HUES64 (cell line): Measurements from ENCODE around the gene U2SURP.
A peak's percentile ranks its signal among the peaks of the same experiment; 100 is the strongest.
"Not testable (repeated sequence)": the region's sequence is repeated elsewhere in the genome, so short reads cannot be mapped to it uniquely, and the experiment has no call there.

Experiments
- H3K27ac ChIP-seq: 2 replicates; pipeline ENCODE4 v1.7.0; 2013; ENCODE audit warnings: low read depth, low read length, inconsistent platforms
- H3K27me3 ChIP-seq: 2 replicates; pipeline ENCODE4 v1.6.1; 2013; ENCODE audit warnings: mild to moderate bottlenecking, low read length; ENCODE audit not compliant: insufficient read depth
- H3K36me3 ChIP-seq: 2 replicates; pipeline ENCODE4 v1.6.1; 2013; ENCODE audit warnings: mild to moderate bottlenecking, low read length; ENCODE audit not compliant: insufficient read depth
- H3K4me1 ChIP-seq: 2 replicates; pipeline ENCODE4 v1.6.1; 2013; ENCODE audit warnings: mild to moderate bottlenecking, low read length, moderate library complexity; ENCODE audit not compliant: insufficient read depth
- H3K4me3 ChIP-seq: 2 replicates; pipeline ENCODE4 v1.5.1; 2013; ENCODE audit warnings: mild to moderate bottlenecking, low read length, moderate library complexity
- H3K9ac ChIP-seq: 2 replicates; pipeline ENCODE4 v1.6.1; 2013; ENCODE audit warnings: mild to moderate bottlenecking, low read depth, low read length
- H3K9me3 ChIP-seq: 2 replicates; pipeline ENCODE4 v1.6.1; 2013; ENCODE audit warnings: low read depth, low read length; ENCODE audit not compliant: insufficient read depth
- WGBS: fragments of 150-250, 120-280 bp; methylation state at CpG from one replicate; pipeline ENCODE4 v1.1.7; 2013; ENCODE audit warnings: missing lambda C conversion rate; 5-methylcytosine and 5-hydroxymethylcytosine counted together

The U2SURP gene

DNA sequence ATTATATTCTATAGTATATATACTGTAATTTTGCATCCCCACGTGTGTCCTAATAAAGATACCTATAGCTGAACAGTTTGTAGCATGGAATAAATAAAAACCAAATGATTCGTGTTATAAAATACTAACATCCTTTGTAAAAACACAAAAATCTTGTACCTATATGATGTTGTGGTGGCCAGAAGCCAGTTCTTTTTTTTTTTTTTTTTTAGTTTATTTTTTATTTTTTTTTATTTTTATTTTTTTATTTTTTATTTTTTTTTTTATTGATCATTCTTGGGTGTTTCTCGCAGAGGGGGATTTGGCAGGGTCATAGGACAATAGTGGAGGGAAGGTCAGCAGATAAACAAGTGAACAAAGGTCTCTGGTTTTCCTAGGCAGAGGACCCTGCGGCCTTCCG lies 44.7 kb downstream of the U2SURP start:
- H3K9ac ChIP-seq, H3K27ac ChIP-seq, H3K4me1 ChIP-seq, H3K27me3 ChIP-seq, H3K4me3 ChIP-seq: not testable (repeated sequence)
- Histone ChIP-seq H3K9me3 (peaks cover 11% of the 10 kb centered on the region; the same call in 1 of the 2 replicates), H3K36me3 (peaks cover 78% of the 10 kb centered on the region)
- WGBS = no CpG with 5 or more reads among the region's 5 CpGs

DNA sequence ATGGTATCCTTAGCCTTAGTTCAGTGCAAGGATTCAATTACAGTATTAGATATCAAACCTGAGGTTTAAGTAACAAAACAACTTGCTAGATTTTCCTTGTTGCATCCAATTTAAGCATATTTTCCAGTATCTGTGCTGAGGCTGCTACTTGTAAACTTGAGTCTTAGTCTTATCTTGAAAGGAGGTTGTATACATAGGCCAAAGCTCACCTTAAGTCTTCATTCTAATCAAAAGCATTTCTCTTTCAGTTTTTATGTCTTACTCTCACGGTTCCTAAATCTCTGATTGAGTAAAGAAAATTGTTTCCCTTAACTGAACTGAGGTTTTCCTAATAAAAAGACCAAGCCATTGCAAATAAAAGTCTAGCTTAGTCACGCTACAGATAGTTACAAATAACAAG lies 52.6 kb downstream of the U2SURP start:
- H3K9ac ChIP-seq = no peak overlapping the region
- WGBS = 100% methylated on average over 2 of the region's 2 CpGs
- H3K4me3 ChIP-seq = no peak overlapping the region
- peaks cover 96% of the 10 kb centered on the region for H3K36me3 ChIP-seq
- no peaks in the 10 kb centered on the region for H3K4me1 ChIP-seq
- H3K27ac ChIP-seq = no peak overlapping the region
- H3K9me3 ChIP-seq = no peaks in the 10 kb centered on the region
- H3K27me3 ChIP-seq = no peaks in the 10 kb centered on the region

DNA sequence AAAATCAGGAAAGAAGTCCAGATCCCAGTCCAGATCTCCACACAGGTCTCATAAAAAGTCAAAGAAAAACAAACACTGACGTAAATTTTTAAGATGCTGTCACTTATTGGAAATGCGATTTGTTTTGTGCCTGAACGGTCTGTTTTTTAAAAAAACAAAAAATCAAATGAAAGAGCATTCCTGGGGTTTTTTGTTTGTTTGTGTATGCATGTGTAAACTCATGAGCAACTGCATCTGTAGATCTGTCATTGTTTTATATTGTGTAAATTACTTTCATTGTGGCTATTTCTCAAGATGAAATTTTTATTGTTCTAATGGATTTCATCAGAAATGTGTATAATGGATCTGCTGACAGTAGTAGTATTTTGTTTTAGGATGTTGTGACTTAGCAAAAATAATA lies 55.0 kb downstream of the U2SURP start:
- H3K36me3 ChIP-seq = peaks cover 84% of the 10 kb centered on the region
- 95% methylated on average over 3 of the region's 3 CpGs for WGBS
- no peak overlapping the region for H3K9ac ChIP-seq
- H3K9me3 ChIP-seq = no peaks in the 10 kb centered on the region
- no peaks in the 10 kb centered on the region for H3K27me3 ChIP-seq
- H3K4me3 ChIP-seq = no peak overlapping the region
- H3K4me1 ChIP-seq = no peaks in the 10 kb centered on the region
- no peak overlapping the region for H3K27ac ChIP-seq

DNA sequence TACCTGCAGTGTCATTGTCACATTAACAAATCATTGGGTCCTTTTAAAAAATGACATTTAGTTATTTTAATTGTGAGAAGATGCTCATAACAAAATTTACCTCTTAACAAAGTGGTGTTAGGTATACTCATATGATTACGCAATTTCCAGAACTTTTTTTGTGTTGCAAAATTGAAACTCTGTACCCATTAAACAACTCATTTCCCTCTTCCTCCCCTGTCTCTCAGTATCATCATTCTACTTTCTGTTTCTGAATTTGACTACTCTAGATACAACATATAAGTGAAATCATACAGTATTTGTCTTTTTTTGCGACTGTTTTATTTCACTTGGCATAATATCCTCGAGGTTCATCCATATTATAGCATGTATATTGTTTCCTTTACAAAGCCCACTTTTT lies 59.5 kb downstream of the U2SURP start:
- no peaks in the 10 kb centered on the region for H3K9me3 ChIP-seq
- no peaks in the 10 kb centered on the region for H3K4me1 ChIP-seq
- no peaks in the 10 kb centered on the region for H3K27me3 ChIP-seq
- no peak overlapping the region for H3K27ac ChIP-seq
- 95% methylated on average over 2 of the region's 3 CpGs for WGBS
- H3K36me3 ChIP-seq = peaks cover 49% of the 10 kb centered on the region
- no peak overlapping the region for H3K9ac ChIP-seq
- no peak overlapping the region for H3K4me3 ChIP-seq

DNA sequence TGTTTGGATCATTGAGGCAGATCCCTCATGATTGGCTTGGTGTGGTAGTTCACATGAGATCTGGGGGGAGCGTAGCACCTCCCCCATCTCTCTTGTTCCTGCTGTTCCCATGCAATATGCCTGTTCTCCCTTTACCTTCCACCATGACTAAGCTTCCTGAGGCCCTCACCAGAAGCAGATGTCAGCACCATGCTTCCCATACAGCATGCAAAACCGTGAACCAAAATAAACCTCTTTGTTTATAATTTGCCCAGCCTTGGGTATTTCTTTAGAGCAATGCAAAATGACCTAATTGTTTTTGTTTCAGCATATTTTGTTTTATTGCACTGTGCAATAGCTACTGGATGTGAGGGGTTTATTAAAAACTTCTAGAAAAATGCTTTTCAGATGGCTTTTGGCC lies 61.6 kb downstream of the U2SURP start:
- 94% methylated on average over 2 of the region's 2 CpGs for WGBS
- peaks cover 29% of the 10 kb centered on the region for H3K36me3 ChIP-seq

GRCh38 chr3:143064777-143065176 lies 63.4 kb downstream of the U2SURP start:
- Histone ChIP-seq H3K4me1 (peaks cover 13% of the 10 kb centered on the region), H3K36me3 (peaks cover 11% of the 10 kb centered on the region), H3K9ac (no peak overlapping the region), H3K4me3 (no peak overlapping the region), H3K27ac (no peak overlapping the region), H3K27me3 (no peaks in the 10 kb centered on the region), H3K9me3 (no peaks in the 10 kb centered on the region)
- 95% methylated on average over 5 of the region's 5 CpGs for WGBS

More for the DNA sequence above, 61.6 kb downstream of the U2SURP start:
- no peaks in the 10 kb centered on the region for H3K27me3 ChIP-seq
- H3K9me3 ChIP-seq = no peaks in the 10 kb centered on the region
- H3K4me1 ChIP-seq = peaks cover 4% of the 10 kb centered on the region
- no peak overlapping the region for H3K9ac ChIP-seq
- no peak overlapping the region for H3K27ac ChIP-seq
- no peak overlapping the region for H3K4me3 ChIP-seq

GRCh38 chr3:143065364-143065763 lies 64.0 kb downstream of the U2SURP start:
- no peak overlapping the region for H3K27ac ChIP-seq
- H3K4me1 ChIP-seq = peaks cover 13% of the 10 kb centered on the region
- no peak overlapping the region for H3K4me3 ChIP-seq
- H3K36me3 ChIP-seq = peaks cover 11% of the 10 kb centered on the region
- WGBS = 94% methylated on average over 2 of the region's 2 CpGs
- H3K9me3 ChIP-seq = no peaks in the 10 kb centered on the region
- no peak overlapping the region for H3K9ac ChIP-seq
- H3K27me3 ChIP-seq = no peaks in the 10 kb centered on the region

DNA sequence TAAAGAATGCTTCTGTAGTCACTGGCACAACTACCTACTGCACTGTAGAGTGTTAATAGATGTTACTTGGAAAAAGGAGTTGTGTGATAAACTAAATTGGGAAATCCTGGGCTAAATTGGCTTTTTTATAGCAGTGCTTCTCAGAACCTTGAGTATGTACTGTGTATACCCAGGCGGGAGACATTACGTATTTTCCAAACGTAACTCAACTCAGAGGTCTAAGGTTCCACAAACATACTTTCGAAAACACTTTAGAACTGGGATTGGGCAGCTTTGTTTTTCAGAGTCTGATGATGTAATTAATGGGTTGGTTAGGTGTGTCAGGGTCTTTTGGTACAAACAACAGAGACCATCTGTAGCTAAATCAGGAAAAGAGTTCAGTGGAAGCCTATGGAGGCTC lies 64.7 kb downstream of the U2SURP start:
- H3K27ac ChIP-seq = no peak overlapping the region
- no peak overlapping the region for H3K9ac ChIP-seq
- peaks cover 11% of the 10 kb centered on the region for H3K36me3 ChIP-seq
- H3K9me3 ChIP-seq = no peaks in the 10 kb centered on the region
- H3K4me1 ChIP-seq = peaks cover 19% of the 10 kb centered on the region
- H3K4me3 ChIP-seq = no peak overlapping the region
- WGBS = 95% methylated on average over 4 of the region's 4 CpGs
- H3K27me3 ChIP-seq = no peaks in the 10 kb centered on the region

DNA sequence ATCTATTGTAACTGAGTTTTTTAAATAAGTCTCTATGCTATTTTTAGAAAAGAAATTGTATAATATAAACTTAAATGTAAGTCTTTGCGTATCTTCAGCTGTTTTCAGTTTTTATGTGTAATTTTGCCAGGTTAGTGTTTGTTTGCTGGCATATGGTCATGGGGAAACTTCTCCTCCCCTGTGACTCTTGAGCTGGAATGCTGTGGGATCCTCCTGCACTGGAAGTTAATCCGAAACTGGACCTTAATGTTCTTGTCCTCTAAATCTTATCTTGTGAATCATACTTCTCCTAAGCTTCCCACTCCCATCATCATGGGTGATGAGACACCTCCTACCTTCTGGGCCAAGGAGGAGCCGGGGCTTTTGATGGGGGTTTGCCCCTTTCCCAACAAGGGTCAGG lies 65.8 kb downstream of the U2SURP start:
- Histone ChIP-seq H3K9me3 (no peaks in the 10 kb centered on the region), H3K9ac (no peak overlapping the region), H3K36me3 (peaks cover 6% of the 10 kb centered on the region; the same call in 1 of the 2 replicates), H3K4me1 (peaks cover 31% of the 10 kb centered on the region), H3K27ac (no peak overlapping the region), H3K4me3 (no peak overlapping the region), H3K27me3 (no peaks in the 10 kb centered on the region)
- 96% methylated on average over 3 of the region's 3 CpGs for WGBS

DNA sequence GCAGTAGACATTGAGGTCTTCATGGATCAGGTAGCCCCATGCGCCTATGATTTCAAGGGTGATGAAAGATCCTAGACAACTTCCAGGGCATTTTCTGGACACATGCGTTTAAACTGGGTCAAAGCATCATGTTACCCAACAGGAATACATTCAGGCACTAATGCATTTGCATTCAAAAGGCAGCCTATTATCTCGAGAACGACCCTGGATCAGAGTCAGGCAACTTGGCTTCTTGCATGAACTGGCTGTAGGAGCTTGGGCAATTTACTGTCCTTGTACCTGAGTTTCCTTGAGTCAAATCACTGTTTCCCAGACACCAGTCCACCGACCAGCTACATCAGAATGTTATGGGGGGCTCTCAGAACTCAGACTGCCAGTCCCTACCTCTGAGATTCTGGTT lies 66.7 kb downstream of the U2SURP start:
- whole genome bisulfite sequencing = 49% methylated on average over 5 of the region's 5 CpGs
- H3K9me3 ChIP-seq = no peaks in the 10 kb centered on the region; the same call in 1 of the 2 replicates
- no peak overlapping the region for H3K27ac ChIP-seq
- H3K36me3 ChIP-seq = no peaks in the 10 kb centered on the region
- H3K9ac ChIP-seq = no peak overlapping the region
- no peaks in the 10 kb centered on the region for H3K27me3 ChIP-seq
- H3K4me1 ChIP-seq = peaks cover 31% of the 10 kb centered on the region
- H3K4me3 ChIP-seq = no peak overlapping the region

DNA sequence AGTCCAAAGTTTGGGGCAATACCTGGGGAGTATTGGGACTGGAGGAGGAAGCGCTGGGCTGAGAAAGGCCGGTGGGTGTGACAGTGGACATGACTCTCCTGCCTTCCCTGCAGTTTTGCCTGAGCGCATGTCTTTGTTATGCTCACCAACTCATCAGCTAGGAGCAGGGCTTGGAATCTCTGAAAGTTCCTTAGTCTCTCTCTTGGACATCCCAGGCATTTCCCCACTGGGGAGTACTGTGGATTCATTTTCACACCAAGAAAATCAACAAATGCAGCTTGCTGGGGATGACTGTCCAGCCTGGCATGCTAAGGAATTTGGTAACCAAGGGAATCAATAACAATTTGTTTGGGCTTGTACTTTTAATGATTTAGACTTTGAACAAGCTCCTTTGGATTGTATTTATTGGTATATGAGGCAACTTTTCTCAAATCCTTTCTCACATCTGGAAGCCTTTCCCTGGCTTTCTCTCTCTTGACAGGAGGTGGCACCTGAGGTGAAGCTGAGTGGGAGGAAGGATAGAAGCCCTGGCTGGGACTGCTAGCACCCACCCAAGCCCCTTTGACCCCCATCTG lies 69.7 kb downstream of the U2SURP start:
- Histone ChIP-seq H3K4me3 (no peak overlapping the region), H3K27me3 (no peaks in the 10 kb centered on the region), H3K36me3 (no peaks in the 10 kb centered on the region), H3K9me3 (no peaks in the 10 kb centered on the region; the same call in 1 of the 2 replicates), H3K9ac (peak overlapping the region; percentile 4; the same call in 1 of the 2 replicates), H3K4me1 (peaks cover 36% of the 10 kb centered on the region), H3K27ac (peak overlapping the region; percentile 73)
- WGBS = 10% methylated on average over 3 of the region's 3 CpGs

- 87% methylated on average over 6 of the region's 6 CpGs for WGBS
- peak overlapping the region; percentile 73 for H3K27ac ChIP-seq
- 0 out of 2 replicates have a peak overlapping the region, but pooled peaks have one; percentile 4 for H3K9ac ChIP-seq
Observed at GRCh38 chr3:143071776-143072175, 70.4 kb downstream of the U2SURP start.

More at GRCh38 chr3:143071776-143072175, 70.4 kb downstream of the U2SURP start:
- Histone ChIP-seq H3K36me3 (no peaks in the 10 kb centered on the region), H3K9me3 (no peaks in the 10 kb centered on the region; the same call in 1 of the 2 replicates), H3K27me3 (no peaks in the 10 kb centered on the region), H3K4me3 (no peak overlapping the region), H3K4me1 (peaks cover 36% of the 10 kb centered on the region)
